ENCODE results near the gene PEMT.
"Not testable (repeated sequence)": the region's sequence is repeated elsewhere in the genome, so short reads cannot be mapped to it uniquely, and the experiment has no call there.

Gene PEMT

GRCh38 chr17:17492571-17492970 is 98.9 kb downstream of the PEMT start:
- Histone ChIP-seq H3K36me3 (ENCODE audit: control insufficient read depth, insufficient read depth, low read length) (peaks cover 16% of the 10 kb centered on the region), H3K27me3 (replicated peaks; ENCODE audit: control insufficient read depth, insufficient read depth, low read length) (no peaks in the 10 kb centered on the region; the same call in 1 of the 2 replicates), H3K4me3 (replicated peaks; ENCODE audit: low read depth, low read length) (no peak overlapping the region)
- no peak for DNase-seq (ENCODE audit: extremely low read depth, insufficient read length)
- TF ChIP-seq CTCF (IDR thresholded peaks at IDR 0.05; ENCODE audit: insufficient read depth, low read length, poor library complexity, severe bottlenecking), result no peak

DNA sequence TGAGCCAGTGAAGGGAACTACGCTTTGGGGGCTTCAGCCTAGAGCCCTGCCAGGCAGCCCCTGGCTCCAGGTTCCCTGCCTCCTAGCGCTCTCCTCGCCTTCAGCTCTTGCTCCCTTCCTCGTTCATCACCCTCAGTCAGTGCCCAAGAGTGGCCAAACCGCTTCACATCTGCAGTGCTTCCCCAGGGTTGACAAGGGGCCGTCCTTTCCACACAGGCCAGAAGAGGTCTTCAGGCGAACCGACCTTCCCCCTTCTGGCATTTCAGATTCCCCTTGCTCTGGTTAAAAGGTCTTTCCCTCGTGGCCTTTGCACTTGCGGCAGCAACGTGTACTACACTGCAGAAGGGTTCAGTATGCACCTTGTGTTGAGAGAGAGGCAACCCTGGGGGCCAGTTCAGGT is 99.4 kb downstream of the PEMT start:
- no peak for TF ChIP-seq CTCF (IDR thresholded peaks at IDR 0.05; ENCODE audit: insufficient read depth, low read length, poor library complexity, severe bottlenecking)
- peaks cover 17% of the 10 kb centered on the region for H3K36me3 ChIP-seq (ENCODE audit: control insufficient read depth, insufficient read depth, low read length)
- no peaks in the 10 kb centered on the region; the same call in 1 of the 2 replicates for H3K27me3 ChIP-seq (replicated peaks; ENCODE audit: control insufficient read depth, insufficient read depth, low read length)
- no peak for DNase-seq (ENCODE audit: extremely low read depth, insufficient read length)
- H3K4me3 ChIP-seq (replicated peaks; ENCODE audit: low read depth, low read length), result no peak overlapping the region

- Histone ChIP-seq H3K4me3 (replicated peaks; ENCODE audit: low read depth, low read length) (no peak overlapping the region), H3K36me3 (ENCODE audit: control insufficient read depth, insufficient read depth, low read length) (peaks cover 17% of the 10 kb centered on the region), H3K27me3 (replicated peaks; ENCODE audit: control insufficient read depth, insufficient read depth, low read length) (no peaks in the 10 kb centered on the region)
- DNase-seq (ENCODE audit: extremely low read depth, insufficient read length), result no peak
- no peak for TF ChIP-seq CTCF (IDR thresholded peaks at IDR 0.05; ENCODE audit: insufficient read depth, low read length, poor library complexity, severe bottlenecking)
Measured at GRCh38 chr17:17491546-17491988, 99.9 kb downstream of the PEMT start.

DNA sequence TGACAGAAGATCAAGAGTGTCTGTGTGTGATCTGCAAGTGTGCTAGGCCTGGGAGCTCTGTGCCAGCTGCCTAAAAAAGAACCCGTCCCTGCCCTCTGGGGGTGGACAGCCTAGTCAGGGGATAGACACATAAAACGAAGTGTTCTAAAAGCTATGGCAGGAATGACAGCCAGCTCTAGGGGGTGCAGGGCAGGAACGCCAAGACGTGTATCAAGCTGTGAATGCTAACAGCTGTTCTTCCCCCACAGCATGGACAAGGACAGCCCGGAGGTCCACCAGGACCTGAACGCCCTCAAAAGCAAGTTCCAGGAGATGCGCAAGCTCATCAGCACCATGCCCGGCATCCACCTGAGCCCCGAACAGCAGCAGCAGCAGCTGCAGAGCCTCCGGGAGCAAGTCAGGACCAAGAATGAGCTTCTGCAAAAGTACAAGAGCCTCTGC is 100.5 kb downstream of the PEMT start:
- Histone ChIP-seq H3K27me3 (replicated peaks; ENCODE audit: control insufficient read depth, insufficient read depth, low read length) (no peaks in the 10 kb centered on the region), H3K36me3 (ENCODE audit: control insufficient read depth, insufficient read depth, low read length) (peaks cover 17% of the 10 kb centered on the region), H3K4me3 (replicated peaks; ENCODE audit: low read depth, low read length) (no peak overlapping the region)
- TF ChIP-seq CTCF (IDR thresholded peaks at IDR 0.05; ENCODE audit: insufficient read depth, low read length, poor library complexity, severe bottlenecking), result no peak
- no peak for DNase-seq (ENCODE audit: extremely low read depth, insufficient read length)

GRCh38 chr17:17487998-17488397 is 103.5 kb downstream of the PEMT start:
- no peaks in the 10 kb centered on the region for H3K27me3 ChIP-seq (replicated peaks; ENCODE audit: control insufficient read depth, insufficient read depth, low read length)
- H3K4me3 ChIP-seq (replicated peaks; ENCODE audit: low read depth, low read length), result no peak overlapping the region
- H3K36me3 ChIP-seq (ENCODE audit: control insufficient read depth, insufficient read depth, low read length), result peaks cover 19% of the 10 kb centered on the region
- TF ChIP-seq CTCF (IDR thresholded peaks at IDR 0.05; ENCODE audit: insufficient read depth, low read length, poor library complexity, severe bottlenecking), result no peak
- DNase-seq (ENCODE audit: extremely low read depth, insufficient read length), result no peak

- not testable (repeated sequence) for H3K4me3 ChIP-seq (replicated peaks; ENCODE audit: low read depth, low read length); DNase-seq (ENCODE audit: extremely low read depth, insufficient read length); H3K27me3 ChIP-seq (replicated peaks; ENCODE audit: control insufficient read depth, insufficient read depth, low read length)
- H3K36me3 ChIP-seq (ENCODE audit: control insufficient read depth, insufficient read depth, low read length), result peaks cover 12% of the 10 kb centered on the region
Measured at GRCh38 chr17:17486416-17486815, 105.1 kb downstream of the PEMT start.
